Cardiac fibroblast (primary cell): ENCODE results near the gene RASA1.
A peak's percentile ranks its signal among the peaks of the same experiment; 100 is the strongest.

Source experiments
- DNase-seq, 2 donors: peaks; one replicate each; pipeline versions ENCODE4 v3.0.0 to v3.0.0-alpha.2; 2010; ENCODE audit warnings: low read depth in 2 of 2
- H3K4me3 ChIP-seq, 2 donors: replicated peaks in 1 of 2; 1 replicate in 1 of 2; 2 replicates in 1 of 2; pipeline ENCODE4 v1.5.1; 2011; ENCODE audit warnings: low read depth in 2 of 2, low read length in 2 of 2, mild to moderate bottlenecking in 2 of 2, moderate library complexity in 1 of 2
- CTCF ChIP-seq: IDR thresholded peaks from one replicate; pipeline ENCODE4 v1.5.1; 2011; ENCODE audit warnings: low read depth, mild to moderate bottlenecking, low read length, inconsistent platforms

The RASA1 gene

GRCh38 chr5:87398981-87399614, 131.4 kb downstream of the RASA1 start:
- peak in 1 of 2 donors; percentile 46 for DNase-seq
- no peak for TF ChIP-seq CTCF
- no peak overlapping the region for H3K4me3 ChIP-seq

DNA sequence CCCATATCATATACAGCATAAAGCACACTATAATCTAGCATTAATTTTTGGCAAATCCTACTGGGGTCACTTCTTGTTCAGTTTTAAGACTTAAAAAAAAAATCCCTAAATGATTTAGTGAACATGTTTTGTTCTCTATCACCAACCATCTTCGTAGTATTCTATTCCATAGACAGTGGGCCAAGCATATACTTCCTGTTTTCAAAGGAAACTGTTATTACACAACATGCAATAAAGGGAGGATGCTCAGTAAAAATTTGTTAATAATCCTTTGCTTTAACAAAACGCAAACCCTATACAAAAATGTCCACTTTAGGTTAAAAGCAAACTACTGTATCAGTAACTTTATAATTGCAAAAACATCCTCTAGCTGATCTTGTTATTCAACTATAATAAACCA, 132.0 kb downstream of the RASA1 start:
- no peak for TF ChIP-seq CTCF
- no peak overlapping the region for H3K4me3 ChIP-seq
- DNase-seq, result peak in 1 of 2 donors; percentile 27

GRCh38 chr5:87400305-87400899, 132.7 kb downstream of the RASA1 start:
- no peak overlapping the region for H3K4me3 ChIP-seq
- DNase-seq, result peak; percentile 65 to 72
- TF ChIP-seq CTCF, result peak; percentile 52

DNA sequence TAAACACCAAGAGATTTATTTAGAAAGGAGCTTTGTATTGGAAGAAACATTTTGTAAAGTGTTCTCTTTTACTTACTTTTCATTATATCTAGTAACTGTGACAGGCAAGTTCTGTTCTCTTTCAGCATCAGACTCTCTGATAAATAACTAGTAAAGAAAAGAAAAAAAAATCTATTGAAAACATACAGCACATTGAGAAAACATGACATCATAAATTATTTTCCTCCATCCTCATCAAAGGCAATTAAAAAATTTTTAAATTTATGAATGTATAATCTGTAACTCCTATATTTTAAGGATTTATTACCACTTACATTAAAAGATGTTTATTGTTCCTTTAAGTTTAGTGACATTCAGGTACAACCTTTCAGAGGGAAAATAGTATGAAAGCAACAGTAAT, 133.9 kb downstream of the RASA1 start:
- no peak overlapping the region for H3K4me3 ChIP-seq
- no peak for TF ChIP-seq CTCF
- DNase-seq, result no peak

- TF ChIP-seq CTCF, result no peak
- no peak for DNase-seq
Measured at GRCh38 chr5:87403409-87403808, 135.7 kb downstream of the RASA1 start.

DNA sequence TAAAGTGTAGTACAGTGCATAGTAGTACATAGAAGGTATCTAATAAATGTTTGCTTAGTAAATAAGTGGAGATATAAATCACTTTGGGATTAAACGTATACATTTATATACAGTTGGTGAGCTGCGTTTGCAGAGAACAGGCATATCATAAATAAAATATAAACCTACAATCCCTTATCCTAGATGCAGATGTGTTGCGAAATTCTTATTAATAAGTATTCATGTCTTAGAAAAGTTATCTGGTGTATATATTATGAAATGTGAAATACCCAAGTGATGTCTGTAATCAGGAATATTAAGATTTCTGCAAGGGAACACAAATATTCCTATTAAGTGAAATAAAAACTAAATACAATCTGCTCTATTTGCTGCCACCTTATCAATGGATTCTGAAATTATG, 136.2 kb downstream of the RASA1 start:
- no peak overlapping the region for H3K4me3 ChIP-seq
- DNase-seq, result no peak
- TF ChIP-seq CTCF, result no peak

More at GRCh38 chr5:87403409-87403808, 135.7 kb downstream of the RASA1 start:
- H3K4me3 ChIP-seq, result no peak overlapping the region
